ENCODE data around the gene RASGRP2. TPM values are rescaled to one million over a fixed set of nuclear protein-coding genes. Genes with fewer than 3 reads are reported as not detected.
A peak's percentile ranks its signal among the peaks of the same experiment; 100 is the strongest.

Gene RASGRP2
- total RNA-seq, 1 experiment from 2014 or later: 26.9 TPM

DNA sequence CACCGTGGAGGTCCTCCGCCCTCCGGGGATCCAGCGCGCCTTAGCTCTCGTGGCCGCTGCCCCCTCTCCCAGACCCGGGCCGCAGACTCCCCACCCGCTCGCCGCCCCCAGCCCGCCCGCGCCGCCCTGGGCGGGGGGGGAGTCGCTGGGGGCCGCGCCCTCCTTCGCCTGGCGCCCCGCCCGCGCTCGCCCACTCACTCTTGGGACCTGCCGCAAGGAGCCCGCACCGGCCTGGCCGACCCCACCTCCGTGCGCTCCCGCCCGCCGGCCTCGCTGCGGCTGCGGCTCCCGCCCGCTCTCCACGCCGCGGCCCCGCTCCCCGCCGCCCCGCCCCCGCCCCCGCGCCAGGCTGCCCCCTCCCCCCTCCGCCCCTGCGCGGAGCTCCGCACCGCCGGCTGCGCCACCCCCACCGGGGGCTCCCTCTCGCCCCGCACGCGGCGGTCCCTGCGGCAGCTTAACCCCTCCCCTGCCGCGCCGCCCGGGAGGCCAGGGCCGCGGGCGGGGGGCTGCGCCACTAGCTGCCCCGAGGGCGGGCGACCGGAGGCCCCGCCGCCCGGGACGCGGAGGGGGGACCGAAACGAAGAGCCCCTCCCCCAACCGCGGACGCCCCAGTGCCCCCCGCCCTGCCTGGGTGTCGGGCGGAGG is 724 bp upstream of the RASGRP2 start:
- no peak overlapping the region for H4K5ac ChIP-seq (ENCODE audit: insufficient read length, low read depth, low read length)
- peaks cover 43% of the 10 kb centered on the region for H3K23me2 ChIP-seq (ENCODE audit: insufficient read length, low read depth, low read length, poor library complexity, severe bottlenecking)
- H3K27me3 Mint-ChIP-seq (ENCODE audit: low read depth): peaks cover 50% of the 10 kb centered on the region
- H4K91ac ChIP-seq (ENCODE audit: insufficient read length, low read depth, low read length): no peak overlapping the region
- no peaks in the 10 kb centered on the region for H3K9me3 ChIP-seq (ENCODE audit: control insufficient read depth, low read depth, low read length)
- WGBS (ENCODE audit: extremely low coverage, insufficient read length, low lambda C conversion rate): no CpG with 5 or more reads among the region's 89 CpGs
- H4K20me1 ChIP-seq (ENCODE audit: control insufficient read depth, insufficient read depth, insufficient read length): no peaks in the 10 kb centered on the region
- TF ChIP-seq, protein P1, sequence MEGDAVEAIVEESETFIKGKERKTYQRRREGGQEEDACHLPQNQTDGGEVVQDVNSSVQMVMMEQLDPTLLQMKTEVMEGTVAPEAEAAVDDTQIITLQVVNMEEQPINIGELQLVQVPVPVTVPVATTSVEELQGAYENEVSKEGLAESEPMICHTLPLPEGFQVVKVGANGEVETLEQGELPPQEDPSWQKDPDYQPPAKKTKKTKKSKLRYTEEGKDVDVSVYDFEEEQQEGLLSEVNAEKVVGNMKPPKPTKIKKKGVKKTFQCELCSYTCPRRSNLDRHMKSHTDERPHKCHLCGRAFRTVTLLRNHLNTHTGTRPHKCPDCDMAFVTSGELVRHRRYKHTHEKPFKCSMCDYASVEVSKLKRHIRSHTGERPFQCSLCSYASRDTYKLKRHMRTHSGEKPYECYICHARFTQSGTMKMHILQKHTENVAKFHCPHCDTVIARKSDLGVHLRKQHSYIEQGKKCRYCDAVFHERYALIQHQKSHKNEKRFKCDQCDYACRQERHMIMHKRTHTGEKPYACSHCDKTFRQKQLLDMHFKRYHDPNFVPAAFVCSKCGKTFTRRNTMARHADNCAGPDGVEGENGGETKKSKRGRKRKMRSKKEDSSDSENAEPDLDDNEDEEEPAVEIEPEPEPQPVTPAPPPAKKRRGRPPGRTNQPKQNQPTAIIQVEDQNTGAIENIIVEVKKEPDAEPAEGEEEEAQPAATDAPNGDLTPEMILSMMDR (conservative IDR thresholded peaks at IDR 0.05): no peak
- no peak overlapping the region for H3K23ac ChIP-seq (ENCODE audit: insufficient read length, low read depth, low read length)
- no peak overlapping the region for H3K27ac ChIP-seq (ENCODE audit: insufficient read length, low read depth, low read length)
- no peak for DNase-seq
- H3K9me3 Mint-ChIP-seq: no peaks in the 10 kb centered on the region
- no peak overlapping the region for H3K27ac Mint-ChIP-seq
- H3K14ac ChIP-seq (ENCODE audit: insufficient read depth, low read length): no peak overlapping the region
- H3K79me2 ChIP-seq (ENCODE audit: insufficient read depth, low read length): no peaks in the 10 kb centered on the region
- no peak overlapping the region for H2BK12ac ChIP-seq (ENCODE audit: insufficient read length, low read depth, low read length)
- no peak overlapping the region for H3K4ac ChIP-seq (ENCODE audit: low read depth, low read length)
- no peak overlapping the region for H3K9ac ChIP-seq (ENCODE audit: extremely low read depth, insufficient read length, low read length)
- peaks cover 0 to 4% (median 0%) of the 10 kb centered on the region in 3 experiments; a peak in 1 of 7 replicates for H3K36me3 Mint-ChIP-seq (ENCODE audit: insufficient read depth in 1 of 3, low read depth in 3 of 3)
- peaks cover 32 to 34% of the 10 kb centered on the region in 2 experiments for H3K4me1 Mint-ChIP-seq
- H3K56ac ChIP-seq (ENCODE audit: insufficient read length, low read depth, low read length): no peak overlapping the region
- no peak overlapping the region for H3T11ph ChIP-seq (ENCODE audit: low read length)
- peak overlapping the region; percentile 69 to 93; a peak in 4 of 5 replicates for H3K4me3 Mint-ChIP-seq
- no peaks in the 10 kb centered on the region; the same call in 1 of the 2 replicates for H3K4me1 ChIP-seq (ENCODE audit: insufficient read depth, low read length)
- H3K79me1 ChIP-seq (ENCODE audit: insufficient read depth, low read depth, low read length, poor library complexity, severe bottlenecking): no peaks in the 10 kb centered on the region
- no peak overlapping the region for H3K18ac ChIP-seq (ENCODE audit: insufficient read length, low read depth, low read length)
- H2AFZ ChIP-seq (ENCODE audit: low read length): no peak overlapping the region
- peak overlapping the region; percentile 91 for H3K4me2 ChIP-seq (ENCODE audit: insufficient read depth, insufficient read length, low read length)
- H2BK5ac ChIP-seq (ENCODE audit: insufficient read length, low read length): no peak overlapping the region
- no peak overlapping the region for H2BK20ac ChIP-seq (ENCODE audit: low read depth, low read length, poor library complexity, severe bottlenecking)
- no peak overlapping the region for H2BK120ac ChIP-seq (ENCODE audit: low read depth, low read length, poor library complexity, severe bottlenecking)
- H2BK15ac ChIP-seq (ENCODE audit: low read depth, low read length): no peak overlapping the region
- H3K27me3 ChIP-seq (ENCODE audit: insufficient read depth, low read length): peaks cover 1% of the 10 kb centered on the region; the same call in 1 of the 2 replicates
- no peak overlapping the region for H4K8ac ChIP-seq (replicated peaks; ENCODE audit: insufficient read length, low read depth, low read length)
- no peak overlapping the region for H2AK5ac ChIP-seq (ENCODE audit: insufficient read length, low read length)
